HUES48 (cell line): ENCODE data around the gene C1QL1.

Experiments used
- H3K27ac ChIP-seq: one replicate; pipeline ENCODE4 v1.7.0; 2013; ENCODE audit warnings: low read depth, low read length, inconsistent platforms
- H3K27me3 ChIP-seq: 2 replicates; pipeline ENCODE4 v1.6.1; 2013; ENCODE audit warnings: mild to moderate bottlenecking, low read length; ENCODE audit not compliant: control insufficient read depth, insufficient read depth
- H3K36me3 ChIP-seq: 2 replicates; pipeline ENCODE4 v1.6.1; 2013; ENCODE audit warnings: low read length; ENCODE audit not compliant: control insufficient read depth, insufficient read depth
- H3K4me1 ChIP-seq: 2 replicates; pipeline ENCODE4 v1.6.1; 2013; ENCODE audit warnings: mild to moderate bottlenecking, low read length; ENCODE audit not compliant: control insufficient read depth, insufficient read depth
- H3K4me3 ChIP-seq: 2 replicates; pipeline ENCODE4 v1.5.1; 2013; ENCODE audit warnings: mild to moderate bottlenecking, low read depth, low read length
- H3K9ac ChIP-seq: 2 replicates; pipeline ENCODE4 v1.6.1; 2013; ENCODE audit warnings: mild to moderate bottlenecking, low read depth, low read length, moderate library complexity
- H3K9me3 ChIP-seq: 2 replicates; pipeline ENCODE4 v1.6.1; 2013; ENCODE audit warnings: low read length; ENCODE audit not compliant: control insufficient read depth, insufficient read depth

Gene C1QL1

GRCh38 chr17:44968225-44969143, at the start of gene C1QL1:
C1QL1 (minus strand) TSS chr17:44968303; CDS start chr17:44968048, 255 bp downstream.
- no peaks in the 10 kb centered on the region for H3K36me3 ChIP-seq
- no peak within 1 kb of the TSS for H3K27ac ChIP-seq
- no peaks in the 10 kb centered on the region for H3K9me3 ChIP-seq
- peaks cover 26% of the 10 kb centered on the region for H3K4me1 ChIP-seq
- H3K9ac ChIP-seq: no peak within 1 kb of the TSS
- peaks cover 54% of the 10 kb centered on the region for H3K27me3 ChIP-seq
- peak within 1 kb of the TSS; percentile 67 for H3K4me3 ChIP-seq

- Histone ChIP-seq H3K9me3 (no peaks in the 10 kb centered on the region), H3K36me3 (no peaks in the 10 kb centered on the region), H3K27ac (no peak overlapping the region), H3K4me1 (peaks cover 29% of the 10 kb centered on the region), H3K4me3 (no peak overlapping the region), H3K27me3 (peaks cover 42% of the 10 kb centered on the region), H3K9ac (no peak overlapping the region)
These were observed 48.7 kb upstream of the C1QL1 start for GRCh38 chr17:45016823-45017222.

GRCh38 chr17:45016237-45016636, 48.1 kb upstream of the C1QL1 start:
- Histone ChIP-seq H3K27me3 (peaks cover 37% of the 10 kb centered on the region), H3K9ac (no peak overlapping the region), H3K4me1 (peaks cover 26% of the 10 kb centered on the region), H3K9me3 (no peaks in the 10 kb centered on the region), H3K27ac (no peak overlapping the region), H3K36me3 (no peaks in the 10 kb centered on the region), H3K4me3 (no peak overlapping the region)

- no peaks in the 10 kb centered on the region for H3K36me3 ChIP-seq
- H3K27me3 ChIP-seq: peaks cover 7% of the 10 kb centered on the region
- H3K9me3 ChIP-seq: no peaks in the 10 kb centered on the region
- no peak overlapping the region for H3K27ac ChIP-seq
- H3K4me1 ChIP-seq: peaks cover 12% of the 10 kb centered on the region; the same call in 1 of the 2 replicates
- H3K9ac ChIP-seq: no peak overlapping the region
- no peak overlapping the region for H3K4me3 ChIP-seq
These were observed 45.2 kb upstream of the C1QL1 start for GRCh38 chr17:45013021-45013997.

GRCh38 chr17:45011767-45012166, 43.7 kb upstream of the C1QL1 start:
- no peaks in the 10 kb centered on the region for H3K9me3 ChIP-seq
- H3K4me1 ChIP-seq: peaks cover 13% of the 10 kb centered on the region
- no peak overlapping the region for H3K9ac ChIP-seq
- no peak overlapping the region for H3K27ac ChIP-seq
- no peak overlapping the region for H3K4me3 ChIP-seq
- no peaks in the 10 kb centered on the region for H3K27me3 ChIP-seq
- H3K36me3 ChIP-seq: no peaks in the 10 kb centered on the region

GRCh38 chr17:45009676-45010467, 41.8 kb upstream of the C1QL1 start:
- Histone ChIP-seq H3K27me3 (no peaks in the 10 kb centered on the region), H3K4me3 (no peak overlapping the region), H3K27ac (no peak overlapping the region), H3K4me1 (peaks cover 13% of the 10 kb centered on the region), H3K9ac (no peak overlapping the region), H3K36me3 (no peaks in the 10 kb centered on the region), H3K9me3 (no peaks in the 10 kb centered on the region)

- Histone ChIP-seq H3K9me3 (no peaks in the 10 kb centered on the region), H3K27ac (no peak overlapping the region), H3K9ac (no peak overlapping the region), H3K27me3 (peaks cover under 1% of the 10 kb centered on the region; the same call in 1 of the 2 replicates), H3K4me3 (no peak overlapping the region), H3K36me3 (no peaks in the 10 kb centered on the region), H3K4me1 (peaks cover 21% of the 10 kb centered on the region)
These were observed 40.1 kb upstream of the C1QL1 start for GRCh38 chr17:45008216-45008615.

- peaks cover 20% of the 10 kb centered on the region for H3K4me1 ChIP-seq
- peaks cover 5% of the 10 kb centered on the region; the same call in 1 of the 2 replicates for H3K27me3 ChIP-seq
- H3K9ac ChIP-seq: no peak overlapping the region
- peak overlapping the region; percentile 50 for H3K27ac ChIP-seq
- H3K4me3 ChIP-seq: no peak overlapping the region
- H3K36me3 ChIP-seq: no peaks in the 10 kb centered on the region
- H3K9me3 ChIP-seq: no peaks in the 10 kb centered on the region
These were observed 38.9 kb upstream of the C1QL1 start for GRCh38 chr17:45006927-45007461.

- Histone ChIP-seq H3K9ac (no peak overlapping the region), H3K27ac (no peak overlapping the region)
These were observed 37.6 kb upstream of the C1QL1 start for GRCh38 chr17:45005700-45006099.

GRCh38 chr17:45004388-45004787, 36.3 kb upstream of the C1QL1 start:
- Histone ChIP-seq H3K27ac (no peak overlapping the region), H3K9ac (peak overlapping the region; percentile 48), H3K4me3 (peak overlapping the region; percentile 8; the same call in 1 of the 2 replicates), H3K9me3 (no peaks in the 10 kb centered on the region), H3K4me1 (peaks cover 20% of the 10 kb centered on the region), H3K27me3 (peaks cover 5% of the 10 kb centered on the region; the same call in 1 of the 2 replicates), H3K36me3 (no peaks in the 10 kb centered on the region)

More at GRCh38 chr17:45005700-45006099, 37.6 kb upstream of the C1QL1 start:
- Histone ChIP-seq H3K36me3 (no peaks in the 10 kb centered on the region), H3K4me1 (peaks cover 20% of the 10 kb centered on the region), H3K27me3 (peaks cover 5% of the 10 kb centered on the region; the same call in 1 of the 2 replicates), H3K4me3 (no peak overlapping the region), H3K9me3 (no peaks in the 10 kb centered on the region)
